ENCODE data around the gene PPP1R7. TPM values are rescaled to one million over a fixed set of nuclear protein-coding genes. Genes with fewer than 3 reads are reported as not detected.

Gene PPP1R7
- total RNA-seq, 1 donor from 2014 or later = 55.5 TPM

- Mint-ChIP-seq H3K9me3 (ENCODE audit: unreplicated experiment) (no peaks in the 10 kb centered on the region), H3K4me3 (ENCODE audit: unreplicated experiment) (no peak overlapping the region), H3K36me3 (ENCODE audit: unreplicated experiment) (no peaks in the 10 kb centered on the region), H3K27ac (ENCODE audit: unreplicated experiment) (no peak overlapping the region), H3K27me3 (ENCODE audit: unreplicated experiment) (peaks cover 4% of the 10 kb centered on the region), H3K4me1 (ENCODE audit: unreplicated experiment) (no peaks in the 10 kb centered on the region)
- no peak for TF ChIP-seq CTCF (IDR thresholded peaks at IDR 0.05)
- no peak for DNase-seq (ENCODE audit: extremely low spot score, unreplicated experiment)
Measured at GRCh38 chr2:241207151-241207550, 56.9 kb downstream of the PPP1R7 start.

- no peaks in the 10 kb centered on the region for H3K9me3 Mint-ChIP-seq (ENCODE audit: unreplicated experiment)
- H3K27ac Mint-ChIP-seq (ENCODE audit: unreplicated experiment) = no peak overlapping the region
- TF ChIP-seq CTCF (IDR thresholded peaks at IDR 0.05) = no peak
- no peak for DNase-seq (ENCODE audit: extremely low spot score, unreplicated experiment)
- H3K36me3 Mint-ChIP-seq (ENCODE audit: unreplicated experiment) = no peaks in the 10 kb centered on the region
- H3K4me3 Mint-ChIP-seq (ENCODE audit: unreplicated experiment) = no peak overlapping the region
- peaks cover 4% of the 10 kb centered on the region for H3K27me3 Mint-ChIP-seq (ENCODE audit: unreplicated experiment)
- H3K4me1 Mint-ChIP-seq (ENCODE audit: unreplicated experiment) = no peaks in the 10 kb centered on the region
Measured at GRCh38 chr2:241207641-241208040, 57.4 kb downstream of the PPP1R7 start.

- H3K27ac Mint-ChIP-seq (ENCODE audit: unreplicated experiment) = no peak overlapping the region
- H3K4me1 Mint-ChIP-seq (ENCODE audit: unreplicated experiment) = no peaks in the 10 kb centered on the region
- TF ChIP-seq CTCF (IDR thresholded peaks at IDR 0.05) = no peak
- H3K36me3 Mint-ChIP-seq (ENCODE audit: unreplicated experiment) = no peaks in the 10 kb centered on the region
- DNase-seq (ENCODE audit: extremely low spot score, unreplicated experiment) = no peak
- peaks cover 4% of the 10 kb centered on the region for H3K27me3 Mint-ChIP-seq (ENCODE audit: unreplicated experiment)
- no peak overlapping the region for H3K4me3 Mint-ChIP-seq (ENCODE audit: unreplicated experiment)
- no peaks in the 10 kb centered on the region for H3K9me3 Mint-ChIP-seq (ENCODE audit: unreplicated experiment)
Measured at GRCh38 chr2:241208058-241208457, 57.8 kb downstream of the PPP1R7 start.

- H3K4me1 Mint-ChIP-seq (ENCODE audit: unreplicated experiment) = no peaks in the 10 kb centered on the region
- no peak overlapping the region for H3K27ac Mint-ChIP-seq (ENCODE audit: unreplicated experiment)
- H3K36me3 Mint-ChIP-seq (ENCODE audit: unreplicated experiment) = no peaks in the 10 kb centered on the region
- H3K27me3 Mint-ChIP-seq (ENCODE audit: unreplicated experiment) = peaks cover 4% of the 10 kb centered on the region
- DNase-seq (ENCODE audit: extremely low spot score, unreplicated experiment) = no peak
- TF ChIP-seq CTCF (IDR thresholded peaks at IDR 0.05) = no peak
- H3K9me3 Mint-ChIP-seq (ENCODE audit: unreplicated experiment) = no peaks in the 10 kb centered on the region
- no peak overlapping the region for H3K4me3 Mint-ChIP-seq (ENCODE audit: unreplicated experiment)
Measured at GRCh38 chr2:241209271-241209670, 59.0 kb downstream of the PPP1R7 start.

- Mint-ChIP-seq H3K4me1 (ENCODE audit: unreplicated experiment) (peaks cover 4% of the 10 kb centered on the region), H3K27me3 (ENCODE audit: unreplicated experiment) (peaks cover 4% of the 10 kb centered on the region), H3K9me3 (ENCODE audit: unreplicated experiment) (no peaks in the 10 kb centered on the region), H3K4me3 (ENCODE audit: unreplicated experiment) (no peak overlapping the region), H3K27ac (ENCODE audit: unreplicated experiment) (no peak overlapping the region), H3K36me3 (ENCODE audit: unreplicated experiment) (no peaks in the 10 kb centered on the region)
- DNase-seq (ENCODE audit: extremely low spot score, unreplicated experiment) = no peak
- no peak for TF ChIP-seq CTCF (IDR thresholded peaks at IDR 0.05)
Measured at GRCh38 chr2:241211276-241211675, 61.0 kb downstream of the PPP1R7 start.

All from osteocyte (in vitro differentiated cells).